DOHH2 (cell line): ENCODE results near the gene PHF21A.

Experiments
- H3F3A ChIP-seq: fragments of 200-600 bp; sonication (generic), shearing (Covaris generic); 2 replicates; pipeline ENCODE4 v1.6.0; 2016; ENCODE audit warnings: antibody characterized with exemption, mild to moderate bottlenecking; ENCODE audit not compliant: control insufficient read depth, insufficient read depth
- H3K27ac ChIP-seq: fragments of 200-600 bp; sonication (generic); 2 replicates; pipeline ENCODE4 v1.5.1; 2014; ENCODE audit warnings: low read depth, mild to moderate bottlenecking, low read length, moderate library complexity
- H3K27me3 ChIP-seq: fragments of 200-600 bp; sonication (generic); 2 replicates; pipeline ENCODE4 v1.6.1; 2014; ENCODE audit warnings: mild to moderate bottlenecking, low read length, mixed read lengths; ENCODE audit not compliant: control insufficient read depth
- H3K36me3 ChIP-seq: fragments of 200-600 bp; sonication (generic); 2 replicates; pipeline ENCODE4 v1.6.1; 2014; ENCODE audit warnings: mild to moderate bottlenecking, low read length, moderate library complexity, mixed read lengths; ENCODE audit not compliant: control insufficient read depth
- H3K4me1 ChIP-seq: fragments of 200-600 bp; sonication (generic); 2 replicates; pipeline ENCODE4 v1.6.1; 2014; ENCODE audit warnings: mild to moderate bottlenecking, low read length, mixed read lengths; ENCODE audit not compliant: control insufficient read depth
- H3K4me2 ChIP-seq: fragments of 200-600 bp; sonication (generic); 2 replicates; pipeline ENCODE4 v1.6.0; 2014; ENCODE audit warnings: mild to moderate bottlenecking, low read length, moderate library complexity
- H3K4me3 ChIP-seq: fragments of 200-600 bp; sonication (generic); 2 replicates; pipeline ENCODE4 v1.5.1; 2014; ENCODE audit warnings: mild to moderate bottlenecking, low read length, mixed read lengths
- H3K79me2 ChIP-seq: fragments of 200-600 bp; sonication (generic); 2 replicates; pipeline ENCODE4 v1.6.1; 2014; ENCODE audit warnings: mild to moderate bottlenecking, low read length, mixed read lengths; ENCODE audit not compliant: control insufficient read depth
- H3K9me2 ChIP-seq: fragments of 200-600 bp; sonication (generic); replicated peaks from 2 replicates; pipeline ENCODE4 v1.6.1; 2014; ENCODE audit warnings: mild to moderate bottlenecking, low read length, mixed read lengths; ENCODE audit not compliant: control insufficient read depth
- H3K9me3 ChIP-seq: fragments of 200-600 bp; sonication (generic); 2 replicates; pipeline ENCODE4 v1.6.1; 2014; ENCODE audit warnings: antibody characterized with exemption, low read length, mixed read lengths; ENCODE audit not compliant: control insufficient read depth, insufficient read depth
- H4K20me1 ChIP-seq: fragments of 200-600 bp; sonication (generic); 2 replicates; pipeline ENCODE4 v1.6.0; 2014; ENCODE audit warnings: low read depth, mild to moderate bottlenecking, antibody characterized with exemption, low read length, moderate library complexity; ENCODE audit not compliant: control insufficient read depth, insufficient read depth
- EZH2phosphoT487 ChIP-seq: fragments of 200-600 bp; sonication (generic); IDR thresholded peaks from 2 replicates; pipeline ENCODE4 v1.6.1; 2017; ENCODE audit warnings: borderline replicate concordance, mild to moderate bottlenecking, antibody characterized with exemption, low read length, moderate library complexity, mixed read lengths
- TF ChIP-seq, protein P1 (sequence below): fragments of 200-600 bp; sonication (generic); IDR thresholded peaks from one replicate; pipeline ENCODE4 v1.5.1; 2014; ENCODE audit warnings: antibody characterized with exemption, mild to moderate bottlenecking, low read depth, low read length; ENCODE audit not compliant: poor library complexity, severe bottlenecking

The PHF21A gene

DNA sequence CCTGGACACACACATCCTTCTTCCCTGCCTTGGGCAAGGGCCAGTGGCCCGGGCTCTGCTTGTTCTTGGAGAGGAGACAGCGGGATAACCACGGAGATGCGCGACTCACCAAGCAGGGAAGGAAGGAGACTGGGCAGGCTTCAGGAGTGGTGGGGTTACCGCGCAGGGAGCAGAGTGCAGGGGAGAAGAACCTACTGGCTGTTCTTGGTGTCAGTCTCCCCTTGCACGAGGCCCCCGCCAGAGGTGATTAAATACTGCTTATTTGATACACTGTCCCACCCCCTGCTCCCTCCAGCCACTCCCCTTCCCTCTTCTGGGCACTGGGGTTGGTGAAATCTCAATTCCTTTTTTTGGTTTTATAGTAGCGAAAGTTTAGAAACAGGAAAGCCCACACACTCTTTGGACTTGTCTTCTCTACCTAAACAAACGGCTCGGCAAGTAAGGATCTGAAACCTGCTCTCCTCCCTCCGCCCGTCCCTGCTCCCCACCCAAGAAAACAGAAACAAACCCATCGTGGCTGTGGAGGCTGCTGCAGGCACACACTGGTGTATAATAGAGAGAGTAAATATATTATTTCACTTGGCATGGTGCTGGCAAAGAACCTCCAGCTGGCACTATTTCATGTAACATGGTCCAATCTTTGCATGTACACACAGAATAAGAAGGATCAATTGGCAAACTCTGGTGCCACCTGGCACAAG, 188.0 kb downstream of the PHF21A start:
- Histone ChIP-seq H3K4me2 (peak overlapping the region; percentile 75), H3K9me3 (no peaks in the 10 kb centered on the region), H3K36me3 (peaks cover 55% of the 10 kb centered on the region), H3K27ac (peak overlapping the region; percentile 98), H3K9me2 (no peaks in the 10 kb centered on the region), H3F3A (peaks cover 35% of the 10 kb centered on the region), H3K79me2 (peaks cover 43% of the 10 kb centered on the region), H3K27me3 (no peaks in the 10 kb centered on the region), H4K20me1 (no peaks in the 10 kb centered on the region), H3K4me3 (peak overlapping the region; percentile 78), H3K4me1 (peaks cover 98% of the 10 kb centered on the region)
- no peak for TF ChIP-seq EZH2phosphoT487
- TF ChIP-seq, protein P1, sequence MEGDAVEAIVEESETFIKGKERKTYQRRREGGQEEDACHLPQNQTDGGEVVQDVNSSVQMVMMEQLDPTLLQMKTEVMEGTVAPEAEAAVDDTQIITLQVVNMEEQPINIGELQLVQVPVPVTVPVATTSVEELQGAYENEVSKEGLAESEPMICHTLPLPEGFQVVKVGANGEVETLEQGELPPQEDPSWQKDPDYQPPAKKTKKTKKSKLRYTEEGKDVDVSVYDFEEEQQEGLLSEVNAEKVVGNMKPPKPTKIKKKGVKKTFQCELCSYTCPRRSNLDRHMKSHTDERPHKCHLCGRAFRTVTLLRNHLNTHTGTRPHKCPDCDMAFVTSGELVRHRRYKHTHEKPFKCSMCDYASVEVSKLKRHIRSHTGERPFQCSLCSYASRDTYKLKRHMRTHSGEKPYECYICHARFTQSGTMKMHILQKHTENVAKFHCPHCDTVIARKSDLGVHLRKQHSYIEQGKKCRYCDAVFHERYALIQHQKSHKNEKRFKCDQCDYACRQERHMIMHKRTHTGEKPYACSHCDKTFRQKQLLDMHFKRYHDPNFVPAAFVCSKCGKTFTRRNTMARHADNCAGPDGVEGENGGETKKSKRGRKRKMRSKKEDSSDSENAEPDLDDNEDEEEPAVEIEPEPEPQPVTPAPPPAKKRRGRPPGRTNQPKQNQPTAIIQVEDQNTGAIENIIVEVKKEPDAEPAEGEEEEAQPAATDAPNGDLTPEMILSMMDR = no peak

DNA sequence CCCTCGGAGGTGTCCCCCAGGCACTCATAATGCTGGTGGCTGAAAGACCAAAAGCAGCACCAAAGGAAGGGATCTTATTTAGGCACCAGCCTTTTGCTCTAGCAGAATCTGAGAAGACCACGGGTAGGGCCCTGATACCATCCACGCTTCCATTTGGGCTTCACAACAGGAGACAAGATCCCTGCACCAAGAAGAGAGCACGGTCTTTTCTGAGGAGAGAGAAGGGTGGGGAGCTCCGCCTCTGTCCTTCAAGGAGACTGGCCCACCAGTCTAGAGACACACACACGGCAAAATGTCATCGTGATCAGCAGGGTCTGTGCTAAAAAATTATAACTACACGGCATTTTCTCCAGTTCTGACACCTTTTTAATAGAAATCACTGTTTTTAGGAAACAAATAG, 189.0 kb downstream of the PHF21A start:
- H3K9me3 ChIP-seq = no peaks in the 10 kb centered on the region
- H3K27me3 ChIP-seq = no peaks in the 10 kb centered on the region
- peaks cover 34% of the 10 kb centered on the region for H3F3A ChIP-seq
- peak overlapping the region; percentile 98 for H3K27ac ChIP-seq
- H3K4me1 ChIP-seq = peaks cover 98% of the 10 kb centered on the region
- peak overlapping the region; percentile 78 for H3K4me3 ChIP-seq
- H3K9me2 ChIP-seq = no peaks in the 10 kb centered on the region
- H3K36me3 ChIP-seq = peaks cover 62% of the 10 kb centered on the region
- H4K20me1 ChIP-seq = no peaks in the 10 kb centered on the region
- H3K4me2 ChIP-seq = peak overlapping the region; percentile 75
- H3K79me2 ChIP-seq = peaks cover 54% of the 10 kb centered on the region
- TF ChIP-seq EZH2phosphoT487 = no peak
- TF ChIP-seq, protein P1 = no peak

DNA sequence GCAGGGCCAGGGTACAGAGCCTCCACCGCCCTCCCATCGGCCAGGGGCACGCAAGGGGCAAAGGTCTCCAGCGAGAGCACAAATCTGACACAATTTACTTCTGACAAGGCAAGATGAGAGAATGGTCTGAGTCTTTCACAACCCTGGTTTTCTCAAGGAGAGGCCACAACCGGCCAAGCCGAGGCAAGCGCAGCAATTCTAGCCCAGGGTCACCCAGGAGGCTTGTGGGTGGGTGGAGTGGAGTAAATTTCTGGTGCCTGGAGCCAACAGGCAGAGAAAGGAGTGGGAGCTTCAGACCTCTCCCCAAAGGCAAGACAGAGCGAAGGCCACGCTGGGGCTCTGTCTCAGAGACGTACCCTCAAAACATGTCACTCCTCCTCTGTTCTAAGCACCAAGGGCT, 189.5 kb downstream of the PHF21A start:
- Histone ChIP-seq H3K4me2 (peak overlapping the region; percentile 75), H3K27me3 (no peaks in the 10 kb centered on the region), H3F3A (peaks cover 34% of the 10 kb centered on the region), H3K4me1 (peaks cover 99% of the 10 kb centered on the region), H3K9me2 (no peaks in the 10 kb centered on the region), H3K9me3 (no peaks in the 10 kb centered on the region), H3K79me2 (peaks cover 58% of the 10 kb centered on the region), H3K27ac (peak overlapping the region; percentile 98), H3K36me3 (peaks cover 66% of the 10 kb centered on the region), H4K20me1 (no peaks in the 10 kb centered on the region), H3K4me3 (peak overlapping the region; percentile 78)
- TF ChIP-seq, protein P1 = no peak
- no peak for TF ChIP-seq EZH2phosphoT487
